ENCODE measurements around the gene ADAMTSL3.

ADAMTSL3 gene

DNA sequence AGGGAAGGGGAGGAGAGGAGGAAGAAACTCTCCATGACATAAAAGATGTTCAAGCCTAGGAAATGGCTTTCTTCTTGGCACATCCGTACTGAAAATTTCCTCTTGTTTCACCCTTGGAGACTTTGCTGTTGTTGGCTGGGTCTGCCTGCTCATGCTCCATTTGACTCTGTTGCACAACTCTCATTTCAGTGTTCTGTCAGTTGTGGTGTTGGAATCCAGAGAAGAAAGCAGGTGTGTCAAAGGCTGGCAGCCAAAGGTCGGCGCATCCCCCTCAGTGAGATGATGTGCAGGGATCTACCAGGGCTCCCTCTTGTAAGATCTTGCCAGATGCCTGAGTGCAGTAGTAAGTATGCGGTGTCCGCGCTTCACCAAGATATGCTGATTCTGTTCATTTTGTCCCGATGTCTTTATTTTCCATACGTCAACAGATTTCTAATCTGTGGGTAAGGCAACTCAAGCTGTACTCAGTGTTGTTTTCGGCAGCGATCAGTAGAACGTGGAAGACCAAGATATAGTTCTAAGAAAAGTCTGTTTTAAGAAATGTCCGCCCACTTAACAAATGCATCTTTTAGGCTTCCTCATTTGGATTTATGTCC is 316.5 kb downstream of the ADAMTSL3 start:
- DNase-seq (ENCODE audit: low read depth): no peak

DNA sequence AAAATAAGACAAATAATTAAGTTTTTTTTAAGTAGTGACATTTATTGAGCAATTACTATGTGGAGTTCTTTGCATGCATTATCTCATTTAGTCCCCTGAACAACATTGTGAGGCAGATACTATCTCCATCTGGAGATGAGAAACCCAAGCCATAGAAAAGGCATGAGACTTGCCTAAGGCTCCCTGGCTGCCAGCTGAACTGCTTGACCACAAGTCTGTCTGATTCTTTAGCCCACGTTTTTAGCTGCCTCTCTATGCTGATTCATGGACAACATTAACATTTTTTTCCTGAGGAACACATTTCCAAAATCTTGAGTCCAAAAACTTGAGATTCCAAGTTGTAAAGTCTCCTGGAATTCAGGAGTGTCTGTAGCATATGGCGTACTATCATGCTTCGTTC is 318.1 kb downstream of the ADAMTSL3 start:
- DNase-seq (ENCODE audit: low read depth): no peak

DNA sequence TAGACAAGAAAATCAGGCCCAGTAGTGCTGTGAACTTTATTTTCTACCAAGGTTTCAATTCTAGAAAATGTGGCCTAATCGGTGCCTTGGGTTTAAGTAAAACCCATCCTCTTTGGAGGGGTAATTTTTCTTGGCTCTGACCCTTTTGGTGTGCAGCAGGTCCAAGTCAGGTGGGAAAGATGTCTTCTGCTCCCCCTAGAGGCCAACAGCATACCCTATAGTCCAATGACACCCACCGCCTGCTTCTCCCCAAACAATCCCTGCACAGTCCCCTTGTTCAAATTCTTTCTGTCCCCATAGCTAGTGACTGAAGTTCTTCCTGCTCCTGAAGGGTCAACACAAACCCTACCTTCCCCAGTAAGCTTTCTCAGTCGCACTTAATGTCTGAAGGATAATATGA is 319.9 kb downstream of the ADAMTSL3 start:
- no peak for DNase-seq (ENCODE audit: low read depth)

DNA sequence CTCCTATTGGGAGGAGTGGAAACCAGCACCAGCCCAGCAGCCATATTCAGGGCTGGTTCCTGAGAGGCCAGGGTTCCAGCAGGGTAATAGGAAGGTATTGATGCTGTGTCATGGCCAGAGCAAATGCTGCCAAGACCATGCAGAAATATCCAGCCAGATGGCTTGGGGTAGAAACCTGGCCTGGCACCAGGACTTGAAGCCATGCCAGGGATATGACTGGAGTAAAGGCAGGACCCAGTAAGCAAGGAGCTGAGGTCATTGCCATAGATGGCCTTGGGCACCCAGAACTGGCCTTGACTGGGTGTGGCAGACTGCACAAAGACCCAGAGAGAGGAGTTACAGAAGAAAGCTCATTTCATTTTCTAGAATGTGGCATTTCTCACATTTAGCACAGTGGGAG is 324.1 kb downstream of the ADAMTSL3 start:
- no peak for DNase-seq (ENCODE audit: low read depth)

DNA sequence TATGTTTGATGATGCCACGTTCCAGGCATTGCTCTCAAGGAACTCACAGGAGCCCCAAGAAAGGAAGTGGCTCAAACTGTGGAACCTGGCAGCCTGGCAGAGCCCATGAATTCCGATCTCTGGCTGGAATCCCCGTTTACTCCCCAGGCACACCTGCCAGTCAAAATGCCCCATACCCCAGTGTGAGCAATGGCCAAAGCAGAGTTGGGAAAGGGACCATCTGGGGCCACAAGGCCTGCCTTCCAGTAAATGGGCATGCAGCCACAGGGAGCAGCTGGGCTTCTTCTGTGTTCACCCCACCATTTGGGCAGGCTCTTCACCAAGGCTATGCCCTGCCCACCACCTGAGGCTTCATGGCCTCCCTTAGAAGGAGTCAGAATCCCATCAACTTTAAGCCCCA is 324.7 kb downstream of the ADAMTSL3 start:
- no peak for DNase-seq (ENCODE audit: low read depth)

DNA sequence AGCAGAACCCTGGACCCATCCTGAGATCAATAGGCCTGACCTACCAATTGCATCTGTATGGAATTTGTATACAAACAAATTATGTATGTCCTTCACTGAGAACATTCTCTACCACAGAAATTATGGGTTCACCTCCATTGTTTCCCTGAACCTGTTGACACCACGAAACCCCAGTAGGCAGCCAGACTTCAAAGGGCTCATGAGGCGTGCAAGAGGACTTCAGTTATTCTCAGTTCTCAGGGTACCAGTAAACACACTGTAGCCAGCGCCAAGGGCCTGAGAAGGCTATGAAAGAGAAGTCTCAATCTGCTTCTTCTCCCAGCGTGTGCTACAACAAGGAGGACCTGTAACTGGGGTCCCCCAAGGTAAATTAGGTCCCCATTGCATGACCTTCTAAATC is 326.7 kb downstream of the ADAMTSL3 start:
- no peak for DNase-seq (ENCODE audit: low read depth)

DNA sequence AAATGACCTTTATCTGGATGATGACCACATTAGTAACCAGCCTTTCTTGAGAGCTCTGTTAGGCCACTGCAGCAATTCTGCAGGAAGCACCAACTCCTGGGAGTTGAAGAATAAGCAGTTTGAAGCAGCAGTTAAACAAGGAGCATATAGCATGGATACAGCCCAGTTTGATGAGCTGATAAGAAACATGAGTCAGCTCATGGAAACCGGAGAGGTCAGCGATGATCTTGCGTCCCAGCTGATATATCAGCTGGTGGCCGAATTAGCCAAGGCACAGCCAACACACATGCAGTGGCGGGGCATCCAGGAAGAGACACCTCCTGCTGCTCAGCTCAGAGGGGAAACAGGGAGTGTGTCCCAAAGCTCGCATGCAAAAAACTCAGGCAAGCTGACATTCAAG is 328.8 kb downstream of the ADAMTSL3 start:
- DNase-seq (ENCODE audit: low read depth): no peak

DNA sequence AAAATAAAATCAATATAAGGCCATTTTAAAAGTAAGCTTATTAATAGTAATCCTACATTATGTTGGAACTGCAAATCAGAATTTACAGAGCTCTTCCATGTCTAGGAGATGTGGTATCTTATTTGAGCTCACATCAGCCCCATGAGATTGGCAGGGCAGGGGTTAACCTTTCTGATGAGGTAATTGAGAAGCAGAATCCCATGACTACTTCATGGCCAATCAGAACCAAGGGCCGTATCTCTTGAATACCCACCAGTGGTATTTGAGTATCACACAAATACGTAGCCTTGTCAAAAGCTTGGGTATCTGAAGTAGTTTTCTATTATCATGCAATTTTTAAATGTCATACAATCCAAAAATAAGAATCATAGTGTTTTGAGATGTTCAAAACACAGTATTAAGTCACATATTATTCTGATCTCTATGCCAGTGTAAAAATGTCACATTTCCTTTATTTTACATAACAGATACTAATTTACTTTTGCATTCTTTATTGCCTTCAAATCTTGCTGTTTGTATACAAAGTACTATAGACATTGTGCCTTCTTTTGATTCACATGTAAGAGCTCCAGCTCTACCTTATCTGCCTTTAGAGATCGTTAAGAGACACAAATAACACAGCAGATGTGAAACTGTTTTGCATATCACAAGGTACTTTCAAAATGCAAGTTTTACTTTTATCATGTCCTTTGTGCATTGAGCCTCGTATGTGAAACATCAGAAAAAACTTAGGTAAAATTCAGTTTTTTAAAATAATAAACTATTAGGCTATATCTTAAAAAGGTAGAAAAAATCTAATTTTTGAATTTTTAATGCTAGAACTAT is 329.9 kb downstream of the ADAMTSL3 start:
- DNase-seq (ENCODE audit: low read depth): no peak

DNA sequence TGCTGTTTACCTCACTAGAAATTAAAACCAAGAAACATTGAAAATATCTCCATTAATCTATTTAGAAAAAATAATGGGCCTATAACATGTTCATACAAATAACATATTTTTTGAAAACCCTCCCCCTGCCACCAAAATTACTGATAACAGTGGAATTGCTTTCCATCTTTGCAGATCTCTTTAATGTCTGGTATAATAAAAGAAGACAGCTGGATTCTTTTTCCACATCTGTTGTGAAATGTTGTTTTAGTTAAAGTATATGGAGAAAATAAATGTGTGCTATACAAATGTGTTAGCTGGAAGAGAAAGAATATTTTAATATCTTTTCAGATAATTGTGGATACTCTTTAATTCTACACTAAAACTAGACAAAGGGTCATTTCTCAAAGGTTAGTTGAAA is 330.7 kb downstream of the ADAMTSL3 start:
- DNase-seq (ENCODE audit: low read depth): no peak

DNA sequence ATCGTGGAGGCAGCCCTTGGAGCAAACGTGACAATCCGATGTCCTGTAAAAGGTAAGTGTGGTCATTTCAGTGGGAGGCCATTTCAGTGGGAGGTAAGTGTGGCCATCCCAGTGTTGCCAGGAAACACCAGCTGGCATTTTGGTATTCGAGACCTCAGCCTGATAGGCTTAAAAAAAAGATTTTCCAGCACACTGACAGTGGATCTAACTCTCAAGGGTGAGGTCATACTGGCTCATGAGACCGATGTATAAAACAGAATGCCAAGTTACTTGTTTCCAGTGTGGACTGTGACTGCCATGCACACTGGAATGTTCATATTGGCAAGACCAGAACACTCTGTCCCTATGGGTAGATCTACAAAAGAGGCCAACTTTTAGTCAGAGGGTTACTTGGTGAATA is 337.2 kb downstream of the ADAMTSL3 start:
- DNase-seq (ENCODE audit: low read depth): no peak

DNA sequence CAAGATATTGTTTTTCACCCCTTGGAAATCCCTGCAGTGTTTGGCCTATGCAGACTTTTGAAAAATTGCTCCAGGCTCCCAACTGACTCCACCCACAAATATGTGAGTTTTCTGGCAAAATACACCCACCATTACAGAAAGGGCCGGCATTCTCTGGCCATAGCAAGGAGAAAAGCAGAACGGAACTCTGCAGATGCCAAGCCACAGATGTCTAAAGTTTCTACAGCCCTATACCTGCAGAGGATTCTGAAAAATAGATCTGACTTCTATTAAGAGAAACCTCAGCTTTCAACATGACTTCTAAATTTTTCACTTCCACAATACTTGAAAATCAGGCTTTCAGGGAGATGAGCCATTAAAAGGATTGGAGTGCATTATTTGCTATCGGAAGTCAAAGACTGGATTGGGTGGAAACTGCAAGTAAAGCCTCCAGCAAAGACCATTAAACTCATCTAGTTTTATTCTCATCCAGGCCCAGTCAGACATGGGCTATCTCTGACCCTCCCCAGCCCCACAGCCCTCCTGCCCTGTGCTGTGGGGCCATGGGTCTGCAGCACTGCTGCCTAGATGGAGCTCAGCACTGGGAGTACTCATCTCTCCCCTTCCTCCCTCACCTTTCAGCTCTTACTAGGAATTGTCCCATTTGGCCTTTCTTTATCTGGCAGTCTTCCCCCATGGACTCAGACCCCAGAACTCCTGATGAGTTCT is 338.6 kb downstream of the ADAMTSL3 start:
- DNase-seq (ENCODE audit: low read depth): no peak

DNA sequence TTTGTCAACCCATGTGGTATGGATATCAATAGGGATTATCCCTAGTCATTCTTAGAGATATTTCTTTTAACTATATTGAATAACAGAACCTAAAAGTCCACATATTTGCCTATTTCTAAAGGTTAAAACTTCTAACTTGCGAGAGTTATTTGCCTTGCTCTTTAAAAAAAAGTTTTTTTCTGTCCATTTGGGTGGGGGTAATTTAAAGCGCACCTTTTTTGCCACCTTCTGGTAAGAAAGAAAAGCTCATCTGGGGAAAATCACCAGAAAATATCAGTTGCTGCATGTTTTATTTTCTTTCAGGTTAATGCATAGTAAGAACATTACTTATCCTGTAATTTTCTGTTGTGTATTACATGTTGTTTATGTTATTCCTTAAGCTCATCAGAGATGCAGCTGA is 339.7 kb downstream of the ADAMTSL3 start:
- no peak for DNase-seq (ENCODE audit: low read depth)

DNA sequence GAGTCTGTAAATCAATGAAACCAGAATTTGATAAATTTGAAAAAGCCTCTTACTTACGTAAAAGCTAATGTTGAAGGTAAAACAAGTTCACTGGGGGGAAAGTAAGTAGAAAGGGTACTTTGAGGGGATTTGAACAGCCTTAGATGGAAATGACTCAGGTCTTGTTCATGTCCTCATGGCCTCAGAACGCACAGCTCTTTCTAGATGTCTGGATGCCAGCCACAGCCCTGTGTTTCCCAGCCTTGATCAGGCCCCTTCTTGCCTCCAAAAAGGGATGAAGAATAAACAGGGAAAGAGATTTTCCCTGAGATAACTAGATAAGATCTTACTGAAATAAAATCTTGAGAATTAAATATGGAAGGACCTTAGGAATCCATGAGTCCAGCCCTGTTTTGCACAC is 344.6 kb downstream of the ADAMTSL3 start:
- no peak for DNase-seq (ENCODE audit: low read depth)

DNA sequence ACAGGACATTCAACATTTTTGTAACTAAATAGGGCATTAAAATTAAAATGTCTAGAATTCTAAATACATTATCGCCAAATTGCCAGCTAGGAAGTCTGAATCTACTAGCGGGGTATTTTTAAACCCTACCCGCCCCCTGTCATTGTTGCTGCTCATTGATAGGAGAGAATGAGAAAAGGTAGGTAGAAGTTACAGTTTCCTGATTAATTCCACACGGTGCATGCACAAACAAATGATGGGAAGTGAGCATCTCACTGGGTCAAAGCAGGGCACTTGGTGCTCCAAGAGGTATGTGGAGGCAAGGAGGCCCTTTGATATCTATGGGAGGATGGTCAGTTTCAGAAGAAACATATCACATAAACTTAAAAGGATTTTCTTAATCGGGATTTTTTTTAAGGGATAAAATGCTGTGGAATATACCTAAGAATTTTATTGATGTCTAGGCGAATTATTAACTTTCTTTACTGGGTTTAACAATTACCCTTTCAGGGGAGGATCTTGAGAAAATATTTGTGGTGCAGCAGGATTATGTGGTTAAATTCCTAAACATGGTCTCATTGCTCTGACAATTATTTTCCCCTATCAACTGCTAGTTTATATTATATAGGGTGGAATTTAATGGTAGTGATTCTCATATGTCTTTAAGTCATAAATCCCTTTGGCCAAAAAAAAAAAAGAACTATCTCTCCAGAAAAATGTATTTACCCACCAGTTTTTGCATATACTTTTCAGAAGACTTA is 345.6 kb downstream of the ADAMTSL3 start:
- no peak for DNase-seq (ENCODE audit: low read depth)

DNA sequence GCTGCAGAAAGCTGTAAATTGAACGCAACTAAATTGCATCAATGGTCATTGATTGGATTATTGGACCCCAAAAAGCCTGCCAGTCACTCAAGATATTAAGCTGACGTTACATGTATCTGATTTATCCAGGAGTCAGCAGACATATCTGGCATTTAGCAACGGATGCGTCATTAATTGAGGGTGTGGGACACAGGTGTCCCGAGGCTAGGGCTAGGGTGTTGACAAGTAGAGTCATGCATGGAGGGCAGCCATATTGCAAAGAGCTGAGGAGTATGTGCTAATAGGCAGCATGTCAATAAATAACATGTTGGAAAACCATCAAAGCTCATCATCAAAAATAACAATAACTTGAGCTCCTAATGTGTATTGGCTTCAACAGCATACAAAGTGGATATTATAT is 347.1 kb downstream of the ADAMTSL3 start:
- no peak for DNase-seq (ENCODE audit: low read depth)

DNA sequence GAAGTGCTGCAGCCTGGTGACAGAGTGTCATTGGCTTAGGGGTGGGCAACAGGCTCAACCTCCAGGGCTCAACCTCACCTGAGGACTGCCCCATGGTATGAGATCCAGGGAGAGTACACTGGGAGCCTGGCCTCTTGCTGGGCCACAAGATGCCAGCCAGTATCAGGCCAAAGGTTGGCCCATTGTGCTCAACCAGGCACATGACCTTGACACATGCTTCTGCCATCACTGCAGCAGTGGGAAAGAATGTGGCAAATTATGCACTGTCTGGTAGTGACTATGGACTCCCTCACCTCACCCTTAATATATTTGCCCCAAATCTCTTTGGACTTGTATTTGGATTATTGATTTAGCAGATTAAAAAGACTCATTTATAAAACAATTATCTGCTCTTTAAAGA is 347.7 kb downstream of the ADAMTSL3 start:
- DNase-seq (ENCODE audit: low read depth): no peak

DNA sequence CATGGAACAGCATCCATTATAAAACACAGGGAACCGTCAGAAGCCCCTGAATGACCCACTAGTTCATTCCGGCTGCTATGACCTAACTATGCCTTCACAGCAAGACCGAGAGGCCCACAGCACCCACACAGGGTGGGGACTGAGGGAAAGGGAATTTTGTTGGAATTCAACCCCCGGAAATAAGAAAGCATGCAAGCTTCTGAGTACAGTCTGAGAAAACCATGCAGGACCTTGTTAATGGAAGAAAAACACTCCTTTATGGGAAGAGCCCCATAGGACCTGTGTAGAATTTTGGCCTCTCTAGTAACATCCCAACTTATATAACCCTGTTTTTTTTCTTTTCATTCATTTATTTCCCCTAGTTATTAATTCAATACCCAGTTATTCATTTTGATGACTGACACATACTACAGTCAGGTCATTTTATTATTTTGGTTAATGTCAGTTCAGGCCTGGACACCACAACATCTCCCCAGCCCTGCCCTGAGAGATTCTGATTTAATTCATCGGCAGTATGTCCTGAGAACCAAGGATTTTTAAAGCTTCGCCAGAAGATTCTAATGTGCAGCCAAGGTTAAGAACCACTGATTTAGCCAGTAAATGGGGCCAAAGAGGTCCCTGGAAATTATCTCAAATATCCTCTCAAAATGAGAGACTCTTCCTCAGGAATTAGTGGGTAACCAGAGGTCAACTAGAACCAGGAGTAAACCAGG is 350.0 kb downstream of the ADAMTSL3 start:
- no peak for DNase-seq (ENCODE audit: low read depth)

DNA sequence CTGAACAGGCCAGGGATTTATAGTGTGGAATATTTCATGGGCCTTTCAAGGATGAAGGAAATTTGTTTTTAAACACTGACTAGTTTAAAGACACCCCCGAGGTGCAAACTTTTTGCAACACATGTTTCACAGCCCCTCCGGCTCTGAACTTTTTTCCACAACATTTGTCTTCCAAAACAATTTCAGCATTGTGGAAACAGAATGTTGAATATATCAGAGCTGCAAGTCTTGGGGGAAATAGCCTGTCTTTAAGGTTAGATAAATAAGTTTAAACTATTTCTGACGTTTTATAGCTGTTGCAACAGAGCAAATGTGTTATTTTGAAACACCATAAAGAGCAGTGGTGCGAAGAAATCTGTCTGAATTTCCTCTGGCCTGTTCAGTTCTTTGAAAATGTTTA is 352.5 kb downstream of the ADAMTSL3 start:
- no peak for DNase-seq (ENCODE audit: low read depth)

DNA sequence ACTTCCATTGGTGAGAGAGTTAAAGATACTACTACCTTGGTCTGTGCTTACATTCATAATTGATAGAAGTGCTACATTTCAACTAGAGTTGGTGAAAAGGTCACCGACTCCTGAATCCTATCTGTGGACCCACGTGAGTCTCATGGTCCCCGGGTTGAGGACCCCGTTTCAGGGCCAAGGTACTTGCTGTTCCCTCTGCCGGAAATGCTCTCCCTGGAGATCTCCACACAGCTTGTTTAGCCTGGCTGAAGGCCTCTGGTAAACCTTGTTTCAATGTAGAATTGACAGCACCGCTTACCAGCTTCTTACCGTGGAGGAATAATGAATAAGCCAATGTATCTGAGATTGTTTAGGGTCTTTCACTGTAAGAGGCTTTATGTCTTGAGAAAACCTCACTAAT is 355.7 kb downstream of the ADAMTSL3 start:
- DNase-seq (ENCODE audit: low read depth): no peak

DNA sequence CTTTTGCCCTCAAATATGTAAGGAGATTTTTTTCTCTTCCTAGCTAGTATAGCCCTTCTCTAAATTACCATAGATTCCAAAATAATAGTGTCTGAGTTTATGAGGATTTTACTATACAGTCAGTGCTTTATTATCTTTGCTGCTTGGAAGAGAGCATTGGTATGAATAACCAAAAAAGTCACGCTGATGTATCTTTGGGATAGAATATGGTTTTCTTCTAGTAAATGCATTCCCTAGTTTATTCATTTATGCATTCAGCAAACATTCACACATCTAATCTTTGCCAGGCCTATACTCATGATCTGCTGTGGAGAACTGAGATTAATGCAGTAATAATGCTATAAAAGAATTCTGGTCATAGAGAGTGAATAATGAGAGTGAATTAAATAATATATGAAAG is 356.3 kb downstream of the ADAMTSL3 start:
- no peak for DNase-seq (ENCODE audit: low read depth)

DNA sequence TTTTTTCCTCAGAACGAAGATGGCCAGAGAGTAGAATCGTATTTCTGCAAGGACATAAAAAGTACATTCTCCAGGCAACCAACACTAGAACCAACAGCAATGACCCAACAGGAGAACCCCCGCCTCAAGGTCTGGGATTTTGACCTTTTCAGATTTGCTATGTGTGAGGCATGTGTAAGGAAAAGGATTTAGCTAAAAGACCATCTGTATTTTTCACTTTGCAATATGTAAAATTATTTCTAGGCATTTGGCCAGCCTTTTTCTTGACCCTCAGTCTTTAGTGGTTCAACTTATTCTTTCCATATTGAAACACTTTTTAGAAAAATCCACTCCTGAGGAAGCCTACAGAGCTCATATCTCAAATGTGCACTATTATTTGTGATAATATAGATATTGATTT is 362.4 kb downstream of the ADAMTSL3 start:
- no peak for DNase-seq (ENCODE audit: low read depth)

DNA sequence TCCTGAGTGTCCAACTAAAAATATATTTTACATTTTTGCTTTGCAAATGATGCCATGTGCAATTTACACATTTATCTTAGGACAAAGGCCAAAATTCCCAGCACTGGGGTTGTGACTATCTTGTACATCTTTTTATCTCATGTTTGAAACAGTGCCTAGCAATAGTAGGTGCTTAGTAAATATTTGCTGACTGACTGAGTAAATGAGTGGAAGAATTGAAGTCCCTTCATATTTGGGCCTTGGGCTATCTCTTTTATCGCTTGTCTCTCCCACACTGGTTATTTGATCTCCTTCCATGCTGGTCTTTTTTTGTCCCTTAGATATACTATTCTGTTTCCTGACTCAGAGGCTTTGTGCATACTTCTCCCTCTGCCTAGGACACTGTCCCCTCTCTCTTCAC is 368.6 kb downstream of the ADAMTSL3 start:
- no peak for DNase-seq (ENCODE audit: low read depth)
